ENCODE results near the gene RPL36.

- peak; percentile 89 for TF ChIP-seq CTCF (IDR thresholded peaks at IDR 0.05; ENCODE audit: insufficient read depth, low read depth, low read length)
- TF ChIP-seq EZH2 (IDR thresholded peaks at IDR 0.05; ENCODE audit: insufficient read depth, low read length): no peak
These were observed at the start of gene RPL36 for GRCh38 chr19:5690125-5690954.
